ENCODE measurements around the gene DDX50.

DNA sequence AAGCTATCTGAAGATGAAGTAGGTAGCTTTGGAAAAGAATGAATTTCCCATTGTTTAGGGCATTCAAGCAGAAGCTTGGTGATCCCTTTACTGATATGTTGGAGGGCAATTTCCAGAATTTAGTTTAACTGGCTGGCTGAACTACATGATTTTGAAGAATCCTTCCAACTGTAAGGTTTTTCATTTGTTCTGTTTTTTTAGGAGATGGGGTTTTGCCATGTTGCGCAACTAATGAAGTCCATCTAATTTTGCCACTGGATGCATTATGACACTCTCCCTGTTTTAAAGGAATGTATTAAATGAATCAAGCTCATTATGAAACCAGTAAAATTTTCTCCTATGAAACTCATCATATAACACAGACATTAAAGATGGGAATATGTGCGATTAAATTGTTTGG is 6.1 kb upstream of the DDX50 start:
- no peak for TF ChIP-seq EZH2 (IDR thresholded peaks at IDR 0.05; ENCODE audit: insufficient read depth, poor library complexity, severe bottlenecking)
- no peak for TF ChIP-seq EZH2phosphoT487 (IDR thresholded peaks at IDR 0.05; ENCODE audit: insufficient read depth, low read depth)
